HEK293T (cell line): ENCODE data around the gene NFIA.

ENCODE experiments used
- ARNT ChIP-seq: fragments of 450-650 bp; IDR thresholded peaks from 2 replicates; pipeline ENCODE4 v1.6.1; 2017; ENCODE audit warnings: mild to moderate bottlenecking
- BHLHE40 ChIP-seq: fragments of 450-650 bp; IDR thresholded peaks from 2 replicates; pipeline ENCODE4 v1.6.1; 2016; ENCODE audit warnings: mild to moderate bottlenecking, moderate library complexity, borderline replicate concordance
- CTBP1 ChIP-seq: fragments of 450-650 bp; IDR thresholded peaks from 2 replicates; pipeline ENCODE4 v1.6.1; 2016; ENCODE audit warnings: borderline replicate concordance
- ELF4 ChIP-seq: fragments of 450-650 bp; IDR thresholded peaks from 2 replicates; pipeline ENCODE4 v1.6.1; 2017; ENCODE audit warnings: antibody characterized with exemption
- FOXA1 ChIP-seq: fragments of 450-650 bp; IDR thresholded peaks from 2 replicates; pipeline ENCODE4 v1.6.1; 2016; ENCODE audit warnings: mild to moderate bottlenecking
- FOXK2 ChIP-seq: fragments of 450-650 bp; IDR thresholded peaks from 2 replicates; pipeline ENCODE4 v1.6.1; 2016; ENCODE audit warnings: mild to moderate bottlenecking
- FOXM1 ChIP-seq: fragments of 450-650 bp; IDR thresholded peaks from 2 replicates; pipeline ENCODE4 v1.6.1; 2017; ENCODE audit warnings: mild to moderate bottlenecking, borderline replicate concordance
- HDGF ChIP-seq: fragments of 450-650 bp; IDR thresholded peaks from 2 replicates; pipeline ENCODE4 v1.6.1; 2017; ENCODE audit warnings: antibody characterized with exemption, borderline replicate concordance
- L3MBTL2 ChIP-seq: fragments of 450-650 bp; conservative IDR thresholded peaks from 2 replicates; pipeline ENCODE4 v1.6.1; 2016; ENCODE audit warnings: mild to moderate bottlenecking
- LEF1 ChIP-seq: fragments of 450-650 bp; IDR thresholded peaks from 2 replicates; pipeline ENCODE4 v1.6.1; 2017; ENCODE audit warnings: mild to moderate bottlenecking, borderline replicate concordance
- NFRKB ChIP-seq: fragments of 450-650 bp; IDR thresholded peaks from 2 replicates; pipeline ENCODE4 v1.6.1; 2016; ENCODE audit warnings: mild to moderate bottlenecking, moderate library complexity
- SP1 ChIP-seq: fragments of 450-650 bp; IDR thresholded peaks from 2 replicates; pipeline ENCODE4 v1.6.1; 2017
- TARDBP ChIP-seq: fragments of 450-650 bp; IDR thresholded peaks from 2 replicates; pipeline ENCODE4 v1.6.1; 2016
- ZNF384 ChIP-seq: fragments of 450-650 bp; IDR thresholded peaks from 2 replicates; pipeline ENCODE4 v1.6.1; 2016

DNA sequence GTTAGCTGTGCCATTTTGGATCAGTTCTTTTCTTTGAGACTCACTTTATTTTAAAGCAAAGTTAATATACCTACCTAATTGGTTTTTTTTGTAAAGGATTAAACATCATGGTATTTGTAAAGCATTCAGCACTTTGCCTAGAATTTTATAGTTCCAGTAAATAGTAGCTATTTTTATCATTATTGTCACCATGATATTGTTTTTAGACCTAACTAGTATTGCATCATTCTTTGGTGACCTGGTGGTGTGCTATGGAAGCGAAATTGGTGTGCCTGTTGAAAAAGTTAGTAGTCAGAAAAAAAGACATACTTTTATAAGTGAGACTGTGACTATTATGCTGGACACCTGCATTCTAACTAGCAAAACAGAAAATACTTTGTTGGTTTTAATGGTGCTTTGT, 81.0 kb downstream of the NFIA start:
- TF ChIP-seq ELF4 (no peak), NFRKB (no peak), SP1 (no peak), L3MBTL2 (no peak), TARDBP (no peak), BHLHE40 (no peak), HDGF (no peak), ZNF384 (no peak), ARNT (no peak), CTBP1 (no peak), FOXM1 (no peak), FOXK2 (no peak), LEF1 (no peak), FOXA1 (no peak)
